Transverse colon (tissue), 4 donors: Measurements from ENCODE around the gene ERI2.

Source experiments
- CTCF ChIP-seq, 5 experiments: fragments of 200-600 bp in 3 of 5; fragments of 450-650 bp in 2 of 5; sonication (generic) in 3 of 5; IDR thresholded peaks; 1 replicate in 2 of 5; 2 replicates in 3 of 5; pipeline ENCODE4 v1.5.1; 2016 to 2017; ENCODE audit warnings: antibody characterized with exemption in 5 of 5, inconsistent platforms in 3 of 5, mild to moderate bottlenecking in 2 of 5, moderate library complexity in 1 of 5
- EP300 ChIP-seq: sonication (generic); formaldehyde crosslinking; IDR thresholded peaks from one replicate; pipeline ENCODE4 v1.6.1; 2017; ENCODE audit warnings: antibody characterized with exemption, low read depth
- POLR2A ChIP-seq: fragments of 450-650 bp; IDR thresholded peaks from one replicate; pipeline ENCODE4 v1.6.1; 2016; ENCODE audit warnings: antibody characterized with exemption, mild to moderate bottlenecking, moderate library complexity
- POLR2AphosphoS5 ChIP-seq, 3 donors: sonication (generic); formaldehyde crosslinking; IDR thresholded peaks; one replicate each; pipeline ENCODE4 v1.6.1; 2016; ENCODE audit warnings: antibody characterized with exemption in 3 of 3

GRCh38 chr16:20833086-20833485 lies 26.8 kb upstream of the ERI2 start:
- TF ChIP-seq POLR2AphosphoS5 (IDR thresholded peaks at IDR 0.05) (no peak), CTCF (IDR thresholded peaks at IDR 0.05) (no peak), EP300 (no peak), POLR2A (no peak)
